ENCODE measurements around the gene GIGYF1. TPM values are rescaled to one million over a fixed set of nuclear protein-coding genes. Genes with fewer than 3 reads are reported as not detected.

GIGYF1 gene
- total and polyA plus RNA-seq, 2 of the 8 experiments (the other 6 are each of a cell fraction or from before 2014, with no cell fraction given): 24.1 to 99.3 TPM

GRCh38 chr7:100673302-100673941 is 20.6 kb downstream of the GIGYF1 start, which contains the start of gene GNB2:
Gene GNB2, plus strand, starts transcription at chr7:100673740. Its CDS starts 2,526 bp downstream, at chr7:100676266.
- peaks cover 0 to 8% (median 6%) of the 10 kb centered on the region in 4 experiments; a peak in 4 of 7 replicates for H3K27me3 ChIP-seq (replicated peaks in 1 of 4; ENCODE audit: control insufficient read depth in 3 of 4, extremely low read depth in 1 of 4, insufficient read depth in 3 of 4, low read length in 3 of 4)
- peaks cover 11% of the 10 kb centered on the region; the same call in 1 of the 2 replicates for H3K23me2 ChIP-seq (ENCODE audit: low read depth, low read length)
- peak within 1 kb of the TSS; percentile 100 for H2AFZ ChIP-seq (ENCODE audit: low read length)
- H2BK5ac ChIP-seq (ENCODE audit: low read depth, low read length): peak within 1 kb of the TSS; percentile 99
- H2BK20ac ChIP-seq (ENCODE audit: low read length): 0 out of 2 replicates have a peak within 1 kb of the TSS, but pooled peaks have one; percentile 92
- peak within 1 kb of the TSS; percentile 40 for H3K4ac ChIP-seq (replicated peaks; ENCODE audit: insufficient read length, low read depth, low read length)
- H3K14ac ChIP-seq (ENCODE audit: insufficient read length): no peak within 1 kb of the TSS
- H3K23ac ChIP-seq (ENCODE audit: insufficient read length): no peak within 1 kb of the TSS
- peak within 1 kb of the TSS; percentile 52 to 99 (median 96) for H3K9ac ChIP-seq (replicated peaks in 1 of 4; ENCODE audit: extremely low read depth in 1 of 4, low read depth in 3 of 4, low read length in 3 of 4)
- peak within 1 kb of the TSS; percentile 58 to 99 for H3K4me2 ChIP-seq (ENCODE audit: insufficient read depth in 1 of 2, low read depth in 2 of 2, low read length in 2 of 2)
- H3K4me1 ChIP-seq (replicated peaks in 1 of 4; ENCODE audit: control insufficient read depth in 3 of 4, insufficient read depth in 4 of 4, low read length in 3 of 4): peaks cover 0 to 3% (median 0%) of the 10 kb centered on the region in 4 experiments; a peak in 2 of 7 replicates
- H3K9me3 ChIP-seq (ENCODE audit: insufficient read depth in 2 of 2, low read depth in 1 of 2, low read length in 1 of 2): no peaks in the 10 kb centered on the region
- H2BK15ac ChIP-seq (ENCODE audit: low read length): peak within 1 kb of the TSS; percentile 100
- H2BK120ac ChIP-seq (replicated peaks; ENCODE audit: low read depth, low read length): peak within 1 kb of the TSS; percentile 75
- peak within 1 kb of the TSS; percentile 99; the same call in 1 of the 2 replicates for H4K8ac ChIP-seq (ENCODE audit: extremely low read depth, insufficient read depth, low read length)
- peaks cover 10 to 16% of the 10 kb centered on the region in 2 experiments for H4K20me1 ChIP-seq (replicated peaks in 1 of 2; ENCODE audit: control insufficient read depth in 1 of 2, insufficient read depth in 2 of 2, low read length in 2 of 2)
- POLR2A ChIA-PET (ENCODE audit: partially characterized antibody): interaction anchor here (0.6 to 1.0 kb wide), 9 partner anchors 7 to 70 kb away, joined by 3 to 8 read pairs (median 4); no protein-coding TSS in a partner anchor
- H3K36me3 ChIP-seq (ENCODE audit: control insufficient read depth in 2 of 4, insufficient read depth in 4 of 4, low read length in 3 of 4): peaks cover 0 to 20% (median 11%) of the 10 kb centered on the region in 4 experiments; a peak in 6 of 8 replicates
- H3K18ac ChIP-seq (ENCODE audit: extremely low read depth, low read length): peak within 1 kb of the TSS; percentile 95
- H4K91ac ChIP-seq (replicated peaks; ENCODE audit: insufficient read length, low read length): peak within 1 kb of the TSS; percentile 85
- FAIRE-seq (no peak), DNase-seq (ENCODE audit: low read depth in 1 of 2, low spot score in 2 of 2) (peak; percentile 95 to 100)
- 3% methylated on average over 33 of the region's 65 CpGs; no CpG with 5 or more reads in 1 of the 2 experiments for WGBS, 2 experiments (ENCODE audit: extremely low coverage in 1 of 2, insufficient coverage in 1 of 2, insufficient read length in 1 of 2, insufficient replicate concordance in 2 of 2, low coverage in 1 of 2, low lambda C conversion rate in 2 of 2, missing lambda C conversion rate in 1 of 2)
- peak within 1 kb of the TSS; percentile 99 for H2BK12ac ChIP-seq (ENCODE audit: low read depth, low read length)
- H3K56ac ChIP-seq (replicated peaks; ENCODE audit: insufficient read length, low read depth, low read length): peak within 1 kb of the TSS; percentile 92
- H3K4me3 ChIP-seq (ENCODE audit: extremely low read depth in 1 of 4, insufficient read depth in 2 of 4, low read depth in 3 of 4, low read length in 4 of 4): peak within 1 kb of the TSS; percentile 72 to 99 (median 82)
- CTCF ChIA-PET (ENCODE audit: partially characterized antibody): interaction anchor here (0.6 to 2.2 kb wide), 5 partner anchors 10 to 116 kb away, joined by 3 to 7 read pairs (median 4); no protein-coding TSS in a partner anchor
- peaks cover 3% of the 10 kb centered on the region for H3K79me1 ChIP-seq (ENCODE audit: low read depth, low read length)
- peak within 1 kb of the TSS; percentile 96 for H4K5ac ChIP-seq (ENCODE audit: insufficient read length, low read depth, low read length)
- no peak within 1 kb of the TSS for H2AK5ac ChIP-seq (ENCODE audit: low read depth, low read length)
- no peaks in the 10 kb centered on the region for H3K79me2 ChIP-seq (ENCODE audit: control insufficient read depth in 1 of 2, insufficient read depth in 2 of 2, low read length in 2 of 2)
- H3K27ac ChIP-seq (ENCODE audit: low read depth, low read length): peak within 1 kb of the TSS; percentile 100
- TF ChIP-seq TAF1 (IDR thresholded peaks at IDR 0.05; ENCODE audit: low read depth, low read length): peak; percentile 76
- TF ChIP-seq SIN3A (conservative IDR thresholded peaks at IDR 0.05 in 1 of 2, IDR thresholded peaks at IDR 0.05 in 1 of 2; ENCODE audit: low read depth in 1 of 2, low read length in 2 of 2): peak; percentile 68 to 88; a peak in 2 of 4 replicates
- TF ChIP-seq BCL11A (IDR thresholded peaks at IDR 0.05; ENCODE audit: low read depth in 2 of 2, low read length in 2 of 2): no peak
- TF ChIP-seq TBP (IDR thresholded peaks at IDR 0.05; ENCODE audit: low read depth, low read length): peak; percentile 59
- TF ChIP-seq TEAD4 (IDR thresholded peaks at IDR 0.05; ENCODE audit: low read depth, low read length): 0 out of 2 replicates have a peak, but pooled peaks have one; percentile 5
- peak; percentile 71; the same call in 1 of the 2 replicates for TF ChIP-seq ATF3 (IDR thresholded peaks at IDR 0.05; ENCODE audit: insufficient read depth, low read depth, low read length)
- TF ChIP-seq EZH2 (IDR thresholded peaks at IDR 0.05; ENCODE audit: low read depth, low read length, severe bottlenecking): no peak
- no peak for TF ChIP-seq RNF2 (IDR thresholded peaks at IDR 0.05; ENCODE audit: borderline replicate concordance, low read depth, low read length, missing control alignments, poor library complexity, severe bottlenecking)
- TF ChIP-seq CEBPB (IDR thresholded peaks at IDR 0.05; ENCODE audit: low read depth, low read length): no peak
- TF ChIP-seq NRF1 (IDR thresholded peaks at IDR 0.05; ENCODE audit: low read depth, low read length): no peak

All from H1 (cell line).